Measurements from ENCODE around the gene CLDN7. TPM values are rescaled to one million over a fixed set of nuclear protein-coding genes. Genes with fewer than 3 reads are reported as not detected.

Gene CLDN7
- total RNA-seq, 1 experiment from 2014 or later: 177 TPM

- DNase-seq: no peak
- peaks cover 11% of the 10 kb centered on the region for H3K23me2 ChIP-seq (ENCODE audit: insufficient read length, low read depth, low read length, poor library complexity, severe bottlenecking)
- no peak overlapping the region for H3K27ac ChIP-seq (ENCODE audit: insufficient read length, low read depth, low read length)
- H3K18ac ChIP-seq (ENCODE audit: insufficient read length, low read depth, low read length): no peak overlapping the region
- peaks cover 35 to 41% of the 10 kb centered on the region in 2 experiments for H3K4me1 Mint-ChIP-seq
- no peak overlapping the region for H3K4ac ChIP-seq (ENCODE audit: low read depth, low read length)
- no peak overlapping the region for H2BK12ac ChIP-seq (ENCODE audit: insufficient read length, low read depth, low read length)
- no peak overlapping the region for H3K56ac ChIP-seq (ENCODE audit: insufficient read length, low read depth, low read length)
- H3T11ph ChIP-seq (ENCODE audit: low read length): no peak overlapping the region
- H3K27me3 ChIP-seq (ENCODE audit: insufficient read depth, low read length): no peaks in the 10 kb centered on the region
- no peak overlapping the region for H2BK120ac ChIP-seq (ENCODE audit: low read depth, low read length, poor library complexity, severe bottlenecking)
- H2AFZ ChIP-seq (ENCODE audit: low read length): no peak overlapping the region
- no peak overlapping the region for H2BK20ac ChIP-seq (ENCODE audit: low read depth, low read length, poor library complexity, severe bottlenecking)
- no peak overlapping the region for H4K5ac ChIP-seq (ENCODE audit: insufficient read length, low read depth, low read length)
- H3K9me3 Mint-ChIP-seq: peaks cover 0 to 3% of the 10 kb centered on the region in 2 experiments; a peak in 1 of 5 replicates
- H4K8ac ChIP-seq (replicated peaks; ENCODE audit: insufficient read length, low read depth, low read length): no peak overlapping the region
- no peaks in the 10 kb centered on the region for H3K9me3 ChIP-seq (ENCODE audit: control insufficient read depth, low read depth, low read length)
- no peak overlapping the region for H3K23ac ChIP-seq (ENCODE audit: insufficient read length, low read depth, low read length)
- peak overlapping the region; percentile 9 to 94 (median 34); a peak in 2 of 7 replicates for H3K27ac Mint-ChIP-seq
- H2AK5ac ChIP-seq (ENCODE audit: insufficient read length, low read length): no peak overlapping the region
- no CpG with 5 or more reads among the region's 12 CpGs for WGBS (ENCODE audit: extremely low coverage, insufficient read length, low lambda C conversion rate)
- H3K4me1 ChIP-seq (ENCODE audit: insufficient read depth, low read length): peaks cover 2% of the 10 kb centered on the region; the same call in 1 of the 2 replicates
- no peak overlapping the region for H4K91ac ChIP-seq (ENCODE audit: insufficient read length, low read depth, low read length)
- H3K79me1 ChIP-seq (ENCODE audit: insufficient read depth, low read depth, low read length, poor library complexity, severe bottlenecking): no peaks in the 10 kb centered on the region
- peaks cover 47 to 63% (median 56%) of the 10 kb centered on the region in 3 experiments for H3K36me3 Mint-ChIP-seq (ENCODE audit: insufficient read depth in 1 of 3, low read depth in 3 of 3)
- H2BK5ac ChIP-seq (ENCODE audit: insufficient read length, low read length): no peak overlapping the region
- H3K4me2 ChIP-seq (ENCODE audit: insufficient read depth, insufficient read length, low read length): peak overlapping the region; percentile 81
- H3K9ac ChIP-seq (ENCODE audit: extremely low read depth, insufficient read length, low read length): no peak overlapping the region
- H2BK15ac ChIP-seq (ENCODE audit: low read depth, low read length): no peak overlapping the region
- no peak overlapping the region for H3K14ac ChIP-seq (ENCODE audit: insufficient read depth, low read length)
- TF ChIP-seq CTCF (conservative IDR thresholded peaks at IDR 0.05): no peak
- H3K27me3 Mint-ChIP-seq (ENCODE audit: low read depth): no peaks in the 10 kb centered on the region; the same call in none of the 2 replicates
- peak overlapping the region; percentile 93 to 94 for H3K4me3 Mint-ChIP-seq
- peaks cover 21% of the 10 kb centered on the region for H3K79me2 ChIP-seq (ENCODE audit: insufficient read depth, low read length)
- H4K20me1 ChIP-seq (ENCODE audit: control insufficient read depth, insufficient read depth, insufficient read length): no peaks in the 10 kb centered on the region
These were observed 47.4 kb upstream of the CLDN7 start for GRCh38 chr17:7309628-7310027.

Measured in H9 (cell line).